SK-N-SH (cell line): ENCODE data around the gene TMEM9. TPM values are rescaled to one million over a fixed set of nuclear protein-coding genes. Genes with fewer than 3 reads are reported as not detected.

ENCODE experiments used
- CTCF ChIA-PET: fragments of 300-600, 350-600 bp; formaldehyde crosslinking; extraction: SDS; loops from one replicate; lab custom pipeline; 2021; lab: Yijun Ruan, JAX
- POLR2A ChIA-PET: fragments of 350-600 bp; sonication (Branson Sonifier 250); formaldehyde crosslinking; extraction: SDS; loops from one replicate; lab custom pipeline; 2020; ENCODE audit warnings: antibody characterized with exemption, inconsistent platforms; lab: Yijun Ruan, JAX
- DNase-seq: peaks from one replicate; pipeline ENCODE4 v3.0.0; 2012
- H2AFZ ChIP-seq: fragments of 200-600 bp; sonication (generic); 2 replicates; pipeline ENCODE4 v1.8.1; 2016; ENCODE audit warnings: antibody characterized with exemption, mild to moderate bottlenecking, low read depth
- H3F3A ChIP-seq: fragments of 200-600 bp; sonication (generic); replicated peaks from 2 replicates; pipeline ENCODE3; 2016; ENCODE audit warnings: antibody characterized with exemption, mild to moderate bottlenecking; ENCODE audit not compliant: insufficient read depth
- H3K27ac ChIP-seq, 2 experiments: fragments of 200-500 bp in 1 of 2; fragments of 200-600 bp in 1 of 2; sonication (Bioruptor generic) in 1 of 2; sonication (generic), shearing (Covaris generic) in 1 of 2; 2 replicates each; pipeline versions ENCODE4 v1.5.1 to v1.6.1; 2014 to 2016; ENCODE audit warnings: low read depth in 2 of 2, inconsistent platforms in 1 of 2, low read length in 1 of 2, mild to moderate bottlenecking in 1 of 2, mixed read lengths in 1 of 2
- H3K27me3 ChIP-seq: fragments of 200-600 bp; sonication (generic), shearing (Covaris generic); 2 replicates; pipeline ENCODE4 v1.6.1; 2016; ENCODE audit warnings: mixed run types; ENCODE audit not compliant: insufficient read depth
- H3K36me3 ChIP-seq, 2 experiments: fragments of 200-500 bp in 1 of 2; fragments of 200-600 bp in 1 of 2; sonication (Bioruptor generic) in 1 of 2; sonication (generic) in 1 of 2; replicated peaks in 1 of 2; 2 replicates each; pipeline versions ENCODE3 to v1.5.1; 2014 to 2016; ENCODE audit warnings: low read length in 1 of 2, mild to moderate bottlenecking in 1 of 2; ENCODE audit not compliant: insufficient read depth in 2 of 2, control insufficient read depth in 1 of 2
- H3K4me1 ChIP-seq, 2 experiments: fragments of 200-500 bp in 1 of 2; fragments of 200-600 bp in 1 of 2; sonication (Bioruptor generic) in 1 of 2; sonication (generic), shearing (Covaris generic) in 1 of 2; 2 replicates each; pipeline versions ENCODE4 v1.5.1 to v1.6.1; 2014 to 2016; ENCODE audit warnings: low read depth in 1 of 2, low read length in 1 of 2, mixed run types in 1 of 2; ENCODE audit not compliant: insufficient read depth in 2 of 2, control insufficient read depth in 1 of 2
- H3K4me2 ChIP-seq: fragments of 200-600 bp; sonication (generic), shearing (Covaris generic); 2 replicates; pipeline ENCODE4 v1.6.1; 2017; ENCODE audit warnings: mixed run types
- H3K4me3 ChIP-seq, 2 experiments: fragments of 200-500 bp in 1 of 2; fragments of 200-600 bp in 1 of 2; sonication (Bioruptor generic) in 1 of 2; sonication (generic), shearing (Covaris generic) in 1 of 2; 2 replicates each; pipeline versions ENCODE4 v1.5.1 to v1.8.1; 2014 to 2016; ENCODE audit warnings: low read depth in 2 of 2, inconsistent platforms in 1 of 2, low read length in 1 of 2, mild to moderate bottlenecking in 1 of 2, mixed read lengths in 1 of 2, moderate library complexity in 1 of 2
- H3K79me2 ChIP-seq: fragments of 200-600 bp; sonication (generic); 2 replicates; pipeline ENCODE4 v1.8.1; 2017; ENCODE audit warnings: mild to moderate bottlenecking; ENCODE audit not compliant: insufficient read depth
- H3K9ac ChIP-seq: fragments of 200-600 bp; sonication (generic); 2 replicates; pipeline ENCODE4 v1.6.1; 2017; ENCODE audit warnings: mixed run types
- H3K9me2 ChIP-seq: fragments of 200-600 bp; sonication (generic); 2 replicates; pipeline ENCODE4 v1.6.1; 2017; ENCODE audit warnings: mixed run types
- H3K9me3 ChIP-seq: fragments of 200-600 bp; sonication (generic); 2 replicates; pipeline ENCODE4 v1.6.1; 2017; ENCODE audit warnings: mixed run types, mild to moderate bottlenecking, moderate library complexity
- H4K20me1 ChIP-seq: fragments of 200-600 bp; sonication (generic); 2 replicates; pipeline ENCODE4 v1.6.1; 2017; ENCODE audit warnings: mild to moderate bottlenecking, mixed run types; ENCODE audit not compliant: insufficient read depth
- FOXJ3 ChIP-seq: sonication (generic); formaldehyde crosslinking; IDR thresholded peaks from 2 replicates; pipeline ENCODE4 v1.5.1; 2020; ENCODE audit warnings: mild to moderate bottlenecking, missing genetic modification reagents
- MAX ChIP-seq: IDR thresholded peaks from 2 replicates; pipeline ENCODE4 v1.4.0; 2012; ENCODE audit warnings: low read depth
- NFIC ChIP-seq: IDR thresholded peaks from 2 replicates; pipeline ENCODE4 v1.4.0; 2012; ENCODE audit warnings: borderline replicate concordance
- PBX3 ChIP-seq: IDR thresholded peaks from 2 replicates; pipeline ENCODE4; 2012
- RCOR1 ChIP-seq: fragments of 150-350 bp; IDR thresholded peaks from 2 replicates; pipeline ENCODE4 v1.6.1; 2017; ENCODE audit warnings: antibody characterized with exemption, low read length
- REST ChIP-seq: IDR thresholded peaks from 2 replicates; pipeline ENCODE4 v1.6.1; 2012; ENCODE audit warnings: mild to moderate bottlenecking, low read depth, low read length, moderate library complexity
- USF2 ChIP-seq: fragments of 150-350 bp; IDR thresholded peaks from 2 replicates; pipeline ENCODE4 v1.6.1; 2017; ENCODE audit warnings: antibody characterized with exemption, low read length, low read depth, borderline replicate concordance
- WGBS: methylation state at CpG from one replicate; pipeline ENCODE4 v1.1.6; 2017; ENCODE audit warnings: low lambda C conversion rate; 5-methylcytosine and 5-hydroxymethylcytosine counted together
- polyA plus RNA-seq, 3 experiments: library from polyadenylated mRNA; depleted of rRNA; stranded (reverse); fragments of >200 nt; gene quantifications; 2 replicates each; pipeline ENCODE4 v1.2.3, GENCODE V29; 2012

Gene TMEM9
- polyA plus RNA-seq, 1 of the 3 experiments (the other 2 are of a cell fraction) = 126 TPM

- POLR2A ChIA-PET = no interaction called here
- no peak overlapping the region for H3K4me2 ChIP-seq
- TF ChIP-seq REST (no peak), FOXJ3 (CRISPR knock-in tag) (no peak), USF2 (no peak), PBX3 (no peak)
- DNase-seq = no peak
- CTCF ChIA-PET = interaction anchor here (3.8 kb wide), 1 partner anchor 78 kb away, joined by 11 read pairs; no protein-coding TSS in a partner anchor
- peaks cover 0 to 32% of the 10 kb centered on the region in 2 experiments; a peak in 1 of 4 replicates for H3K4me1 ChIP-seq
- H4K20me1 ChIP-seq = no peaks in the 10 kb centered on the region
- H3K36me3 ChIP-seq = peaks cover 29 to 94% of the 10 kb centered on the region in 2 experiments
- H3F3A ChIP-seq = no peaks in the 10 kb centered on the region
- no peak overlapping the region for H2AFZ ChIP-seq
- H3K27ac ChIP-seq = no peak overlapping the region
- H3K9me3 ChIP-seq = no peaks in the 10 kb centered on the region
- no peaks in the 10 kb centered on the region for H3K79me2 ChIP-seq
- WGBS = 50% methylated on average over 2 of the region's 5 CpGs
- no peaks in the 10 kb centered on the region for H3K27me3 ChIP-seq
- no peak overlapping the region for H3K9ac ChIP-seq
- H3K9me2 ChIP-seq = no peaks in the 10 kb centered on the region
- no peak overlapping the region for H3K4me3 ChIP-seq
These were observed 9.6 kb downstream of the TMEM9 start for GRCh38 chr1:201144701-201145100.

GRCh38 chr1:201143726-201144635, 10.3 kb downstream of the TMEM9 start:
- H4K20me1 ChIP-seq = no peaks in the 10 kb centered on the region

More at GRCh38 chr1:201143726-201144635, 10.3 kb downstream of the TMEM9 start:
- Histone ChIP-seq H3K9me3 (no peaks in the 10 kb centered on the region), H3K4me1 (peaks cover 0 to 32% of the 10 kb centered on the region in 2 experiments; a peak in 1 of 4 replicates), H3K9ac (no peak overlapping the region), H3K27ac (no peak overlapping the region), H3F3A (no peaks in the 10 kb centered on the region), H3K36me3 (peaks cover 26 to 90% of the 10 kb centered on the region in 2 experiments), H3K4me2 (no peak overlapping the region), H3K27me3 (no peaks in the 10 kb centered on the region), H3K9me2 (no peaks in the 10 kb centered on the region), H2AFZ (no peak overlapping the region), H3K79me2 (no peaks in the 10 kb centered on the region), H3K4me3 (no peak overlapping the region)
- ChIA-PET POLR2A (no interaction called here), CTCF (interaction anchor here (3.8 kb wide), 1 partner anchor 79 kb away, joined by 11 read pairs; no protein-coding TSS in a partner anchor)
- WGBS = 90% methylated on average over 17 of the region's 18 CpGs
- DNase-seq = no peak
- TF ChIP-seq NFIC (no peak), MAX (no peak), RCOR1 (no peak)
